Right lobe of liver (tissue), 4 donors: ENCODE results near the gene FERD3L.
"Not testable (repeated sequence)": the region's sequence is repeated elsewhere in the genome, so short reads cannot be mapped to it uniquely, and the experiment has no call there.

ENCODE experiments used
- CTCF ChIP-seq, 4 donors: fragments of 200-600 bp in 3 of 4; fragments of 450-650 bp in 1 of 4; IDR thresholded peaks; one replicate each; pipeline versions ENCODE4 v1.5.1 to v1.8.0; 2016 to 2022; ENCODE audit warnings: antibody characterized with exemption in 4 of 4, mild to moderate bottlenecking in 2 of 4
- POLR2A ChIP-seq: fragments of 450-650 bp; IDR thresholded peaks from one replicate; pipeline ENCODE4 v1.6.1; 2017; ENCODE audit warnings: antibody characterized with exemption, mild to moderate bottlenecking
- donor health status: DM: no; HTN: no; CAD: no.
- donor health status: DM: no; HTN: no; CAD: no.
- donor health status: DM: no; HTN: yes; CAD: no.

GRCh38 chr7:19194417-19194816, 49.2 kb upstream of the FERD3L start:
- not testable (repeated sequence) for TF ChIP-seq CTCF (IDR thresholded peaks at IDR 0.05); POLR2A
